NK-92 (cell line): ENCODE results near the gene NDST4.
A peak's percentile ranks its signal among the peaks of the same experiment; 100 is the strongest.

Experiments
- DNase-seq: peaks from one replicate; lab custom pipeline; 2025; ENCODE audit not compliant: unreplicated experiment; lab: John Stamatoyannopoulos, UW

The NDST4 gene

GRCh38 chr4:114807759-114808404 is 305.5 kb downstream of the NDST4 start:
- peak; percentile 1 for DNase-seq

GRCh38 chr4:114807357-114807756 is 306.1 kb downstream of the NDST4 start:
- DNase-seq, result no peak

GRCh38 chr4:114791976-114792375 is 321.4 kb downstream of the NDST4 start:
- no peak for DNase-seq

GRCh38 chr4:114785570-114785969 is 327.9 kb downstream of the NDST4 start:
- no peak for DNase-seq

GRCh38 chr4:114783215-114783595 is 330.2 kb downstream of the NDST4 start:
- DNase-seq, result no peak

- DNase-seq, result no peak
Observed at GRCh38 chr4:114782415-114783214, 330.8 kb downstream of the NDST4 start.

- DNase-seq, result no peak
Observed at GRCh38 chr4:114780205-114780604, 333.2 kb downstream of the NDST4 start.
